IPS-20b (cell line): ENCODE data around the gene SIRT4.
"Not testable (repeated sequence)": the region's sequence is repeated elsewhere in the genome, so short reads cannot be mapped to it uniquely, and the experiment has no call there.

Source experiments
- H3K27ac ChIP-seq: one replicate; pipeline ENCODE4 v1.5.1; 2013; ENCODE audit warnings: low read length
- H3K27me3 ChIP-seq: 2 replicates; pipeline ENCODE4 v1.6.1; 2013; ENCODE audit warnings: mild to moderate bottlenecking, low read length, inconsistent platforms; ENCODE audit not compliant: insufficient read depth
- H3K36me3 ChIP-seq: 2 replicates; pipeline ENCODE4 v1.6.1; 2013; ENCODE audit warnings: low read depth, mild to moderate bottlenecking, inconsistent platforms, low read length, moderate library complexity; ENCODE audit not compliant: insufficient read depth
- H3K4me1 ChIP-seq: 2 replicates; pipeline ENCODE4 v1.6.1; 2013; ENCODE audit warnings: mild to moderate bottlenecking, control low read depth, inconsistent platforms, low read length, moderate library complexity; ENCODE audit not compliant: insufficient read depth
- H3K4me3 ChIP-seq: 2 replicates; pipeline ENCODE4 v1.5.1; 2013; ENCODE audit warnings: mild to moderate bottlenecking, low read length, inconsistent platforms
- H3K9ac ChIP-seq: 2 replicates; pipeline ENCODE4 v1.6.1; 2013; ENCODE audit warnings: low read depth, mild to moderate bottlenecking, inconsistent platforms, low read length, moderate library complexity
- H3K9me3 ChIP-seq: 2 replicates; pipeline ENCODE4 v1.6.1; 2013; ENCODE audit warnings: mild to moderate bottlenecking, low read depth, low read length, inconsistent platforms; ENCODE audit not compliant: insufficient read depth

SIRT4 gene

DNA sequence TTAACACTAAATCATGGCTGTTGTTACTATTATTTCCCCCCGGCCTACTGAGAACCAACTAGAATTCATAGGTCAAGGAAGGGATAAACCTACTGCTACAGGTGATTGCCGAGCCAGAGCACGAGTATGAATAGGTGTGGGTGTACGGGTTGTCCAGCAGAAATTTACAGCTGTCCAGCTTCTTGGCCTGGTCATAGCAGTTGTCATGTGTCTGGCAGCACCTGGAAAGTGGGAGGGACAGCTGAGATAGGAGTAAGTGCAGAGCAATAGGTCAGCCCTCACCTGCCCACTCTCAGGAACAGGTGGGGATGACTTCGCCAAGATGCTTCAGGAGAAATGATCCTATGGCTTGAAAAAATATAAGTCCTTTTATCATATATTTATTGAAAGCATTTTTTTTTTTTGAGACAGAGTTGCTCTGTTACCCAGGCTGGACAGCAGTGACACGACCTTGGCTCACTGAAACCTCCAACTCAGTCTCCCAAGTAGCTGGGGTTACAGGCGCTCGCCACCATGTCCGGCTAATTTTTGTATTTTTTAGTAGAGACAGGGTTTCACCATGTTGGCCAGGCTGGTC lies 22.8 kb downstream of the SIRT4 start:
- Histone ChIP-seq H3K36me3 (no peaks in the 10 kb centered on the region), H3K4me3 (no peak overlapping the region)

DNA sequence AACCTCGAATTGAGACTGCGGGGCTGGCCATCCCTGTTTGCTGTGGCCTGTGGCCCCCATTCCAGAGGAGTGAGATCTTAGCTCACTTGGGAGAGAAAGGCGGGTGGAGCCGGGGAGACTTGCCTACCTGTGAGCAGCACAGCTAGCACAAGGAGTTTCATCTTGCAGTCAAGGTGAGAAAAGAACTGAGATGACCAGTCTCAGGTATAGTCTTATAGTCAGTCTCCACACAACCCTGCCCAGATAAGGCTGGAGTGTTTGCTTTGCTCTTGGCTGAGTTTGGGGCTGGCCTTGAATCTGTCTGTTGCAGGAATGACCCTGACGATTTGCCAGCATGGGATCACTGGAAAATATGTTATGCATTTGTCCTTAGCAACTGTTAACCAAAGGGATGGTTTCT lies 25.5 kb downstream of the SIRT4 start, which contains the start of gene PLA2G1B:
Gene PLA2G1B, minus strand, starts transcription at position 187 of the 400 bp plus-strand sequence. Its CDS starts 26 bp downstream, at position 161.
- Histone ChIP-seq H3K4me3 (no peak within 1 kb of the TSS), H3K36me3 (no peaks in the 10 kb centered on the region), H3K9ac (no peak within 1 kb of the TSS), H3K4me1 (no peaks in the 10 kb centered on the region), H3K27me3 (no peaks in the 10 kb centered on the region), H3K27ac (no peak within 1 kb of the TSS), H3K9me3 (no peaks in the 10 kb centered on the region)

More for the DNA sequence above, 22.8 kb downstream of the SIRT4 start:
- H3K9ac ChIP-seq = no peak overlapping the region
- H3K9me3 ChIP-seq = no peaks in the 10 kb centered on the region
- no peaks in the 10 kb centered on the region for H3K4me1 ChIP-seq
- H3K27me3 ChIP-seq = no peaks in the 10 kb centered on the region
- no peak overlapping the region for H3K27ac ChIP-seq

DNA sequence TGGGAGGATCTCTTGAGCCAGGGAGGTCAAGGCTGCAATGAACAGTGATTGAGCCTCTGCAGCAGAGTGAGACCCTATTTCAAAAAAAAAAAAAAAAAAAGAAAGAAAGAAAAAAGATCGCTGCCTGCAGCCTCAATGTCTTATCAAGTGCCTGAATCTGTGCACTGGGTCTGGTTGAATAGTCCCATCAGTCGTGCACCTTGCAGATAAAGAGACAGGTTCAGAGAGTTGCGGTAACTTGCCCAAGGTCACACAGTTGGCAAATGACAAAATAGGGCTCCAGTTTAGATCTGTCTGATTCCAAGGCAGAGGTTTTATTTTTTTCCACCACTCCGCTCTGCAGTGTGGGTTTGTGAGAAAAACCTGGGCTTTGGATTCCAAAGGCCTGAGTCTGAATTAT lies 26.1 kb downstream of the SIRT4 start:
- no peak overlapping the region for H3K27ac ChIP-seq
- no peaks in the 10 kb centered on the region for H3K36me3 ChIP-seq
- H3K4me3 ChIP-seq = no peak overlapping the region
- H3K9ac ChIP-seq = no peak overlapping the region
- no peaks in the 10 kb centered on the region for H3K4me1 ChIP-seq
- H3K27me3 ChIP-seq = no peaks in the 10 kb centered on the region
- H3K9me3 ChIP-seq = no peaks in the 10 kb centered on the region

DNA sequence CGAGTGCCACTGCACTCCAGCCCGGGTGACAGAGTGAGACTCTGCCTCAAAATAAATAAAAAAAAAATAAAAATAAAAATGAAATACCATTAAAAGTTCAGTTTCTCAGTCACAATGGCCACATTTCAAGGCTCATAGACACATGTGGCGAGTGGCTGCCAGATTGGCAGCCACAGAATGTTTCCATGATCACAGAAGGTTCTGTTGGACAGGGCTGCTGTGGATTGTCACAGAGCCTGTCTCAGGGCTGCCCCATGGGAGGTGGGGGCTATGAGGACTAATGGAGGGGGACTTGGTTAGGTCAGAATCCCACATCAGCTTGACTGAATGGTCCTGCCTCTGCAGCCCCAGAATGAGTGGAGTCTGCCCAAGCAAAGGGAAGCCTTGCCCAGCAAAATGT lies 29.3 kb downstream of the SIRT4 start:
- no peak overlapping the region for H3K27ac ChIP-seq
- H3K9me3 ChIP-seq = 0 out of 2 replicates have a peak, but pooled peaks cover 3% of the 10 kb centered on the region
- H3K4me1 ChIP-seq = no peaks in the 10 kb centered on the region
- H3K27me3 ChIP-seq = no peaks in the 10 kb centered on the region
- H3K36me3 ChIP-seq = no peaks in the 10 kb centered on the region
- no peak overlapping the region for H3K9ac ChIP-seq
- no peak overlapping the region for H3K4me3 ChIP-seq

DNA sequence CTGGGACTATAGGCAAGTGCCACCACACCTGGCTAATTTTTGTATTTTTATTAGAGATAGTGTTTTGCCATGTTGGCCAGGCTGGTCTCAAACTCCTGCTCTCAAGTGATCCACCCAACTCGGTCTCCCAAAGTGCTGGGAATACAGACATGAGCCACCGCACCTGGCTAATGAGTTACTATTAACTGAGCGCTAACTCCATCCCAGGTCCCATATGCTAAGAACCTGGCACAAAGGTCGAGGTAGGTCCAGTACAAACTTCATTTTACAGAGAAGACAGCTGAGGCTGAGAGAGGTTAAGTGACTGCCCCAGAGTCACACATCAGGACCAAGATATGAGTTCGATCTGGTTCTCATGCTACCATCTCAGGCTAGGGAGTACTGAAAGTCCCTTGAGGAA lies 29.9 kb downstream of the SIRT4 start:
- no peak overlapping the region for H3K27ac ChIP-seq
- no peak overlapping the region for H3K4me3 ChIP-seq
- no peaks in the 10 kb centered on the region for H3K36me3 ChIP-seq
- H3K9ac ChIP-seq = no peak overlapping the region
- no peaks in the 10 kb centered on the region for H3K4me1 ChIP-seq
- peaks cover 9% of the 10 kb centered on the region; the same call in 1 of the 2 replicates for H3K9me3 ChIP-seq
- H3K27me3 ChIP-seq = no peaks in the 10 kb centered on the region

DNA sequence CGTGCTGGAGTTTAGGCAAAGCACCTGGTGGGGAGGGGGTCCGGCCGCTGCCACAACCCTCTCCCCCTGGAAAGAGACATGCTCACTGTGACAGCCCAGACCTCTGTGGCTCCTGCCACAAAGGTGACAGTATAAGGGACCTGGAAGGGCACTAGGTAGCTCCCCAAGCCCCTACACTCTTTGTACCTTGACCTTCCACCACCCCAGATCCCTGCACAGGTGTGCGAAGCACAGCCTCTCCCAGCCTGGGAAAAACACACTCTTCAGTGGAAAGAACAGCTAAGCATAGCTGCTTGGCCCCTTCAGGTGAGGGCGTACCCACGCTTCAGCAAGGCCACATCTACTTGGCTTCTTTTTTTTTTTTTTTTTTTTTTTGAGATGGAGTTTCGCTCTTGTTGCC lies 30.4 kb downstream of the SIRT4 start:
- Histone ChIP-seq H3K4me3 (no peak overlapping the region), H3K9ac (no peak overlapping the region), H3K9me3 (peaks cover 13% of the 10 kb centered on the region), H3K27me3 (no peaks in the 10 kb centered on the region), H3K27ac (no peak overlapping the region), H3K4me1 (no peaks in the 10 kb centered on the region), H3K36me3 (no peaks in the 10 kb centered on the region)

DNA sequence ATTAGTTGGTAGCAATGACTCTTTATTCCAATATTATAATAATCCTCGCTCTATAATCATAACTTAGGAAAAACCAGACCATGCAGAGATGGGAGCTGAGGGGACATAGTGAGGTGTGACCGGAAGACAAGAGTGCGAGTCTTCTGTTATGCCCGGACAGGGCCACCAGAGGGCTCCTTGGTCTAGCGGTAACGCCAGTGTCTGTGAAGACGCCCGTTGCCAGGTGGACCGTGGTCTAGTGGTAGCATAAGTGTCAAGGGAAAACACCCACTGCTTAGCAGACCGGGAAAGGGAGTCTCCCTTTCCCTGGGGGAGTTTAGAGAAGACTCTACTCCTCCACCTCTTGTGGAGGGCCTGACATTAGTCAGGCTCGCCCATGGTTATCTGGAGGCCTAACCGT lies 33.3 kb downstream of the SIRT4 start:
- H3K9ac ChIP-seq, H3K4me3 ChIP-seq, H3K36me3 ChIP-seq, H3K27ac ChIP-seq, H3K4me1 ChIP-seq, H3K27me3 ChIP-seq: not testable (repeated sequence)
- H3K9me3 ChIP-seq = peaks cover 19% of the 10 kb centered on the region

DNA sequence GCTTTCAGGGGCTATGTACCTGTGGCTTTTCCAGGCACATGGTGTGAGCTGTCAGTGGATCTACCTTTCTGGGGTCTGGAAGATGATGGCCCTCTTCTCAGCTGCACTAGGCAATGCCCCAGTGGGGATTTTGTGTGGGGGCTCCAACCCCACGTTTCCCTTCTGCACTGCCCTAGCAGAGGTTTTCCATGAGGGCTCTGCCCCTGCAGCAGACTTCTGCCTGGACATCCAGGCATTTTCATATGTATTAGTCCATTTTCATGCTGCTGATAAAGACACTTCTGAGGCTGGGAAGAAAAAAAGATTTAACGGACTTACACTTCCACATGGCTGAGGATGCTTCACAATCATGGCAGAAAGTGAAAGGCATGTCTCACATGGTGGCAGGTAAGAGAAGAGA lies 34.3 kb downstream of the SIRT4 start:
- H3K27ac ChIP-seq, H3K9ac ChIP-seq, H3K27me3 ChIP-seq, H3K4me3 ChIP-seq, H3K4me1 ChIP-seq, H3K36me3 ChIP-seq: not testable (repeated sequence)
- H3K9me3 ChIP-seq = peaks cover 19% of the 10 kb centered on the region

DNA sequence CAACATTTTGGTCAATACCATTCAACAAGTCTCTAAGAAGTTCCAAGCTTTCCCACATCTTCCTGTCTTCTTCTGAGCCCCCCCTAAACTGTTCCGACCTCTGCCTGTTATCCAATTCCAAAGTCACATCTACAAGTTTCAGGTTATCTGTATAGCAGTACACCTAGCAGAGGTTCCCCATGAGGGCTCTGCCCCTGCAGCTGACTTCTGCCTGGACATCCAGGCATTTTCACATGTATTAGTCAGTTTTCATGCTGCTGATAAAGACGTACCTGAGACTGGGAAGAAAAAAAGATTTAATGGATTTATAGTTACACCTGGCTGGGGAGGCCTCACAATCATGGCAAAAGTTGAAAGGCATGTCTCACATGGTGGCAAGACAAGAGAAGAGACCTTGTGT lies 35.6 kb downstream of the SIRT4 start:
- H3K36me3 ChIP-seq = no peaks in the 10 kb centered on the region
- no peaks in the 10 kb centered on the region for H3K27me3 ChIP-seq
- H3K27ac ChIP-seq = no peak overlapping the region
- no peak overlapping the region for H3K9ac ChIP-seq
- peaks cover 19% of the 10 kb centered on the region for H3K9me3 ChIP-seq
- H3K4me1 ChIP-seq = no peaks in the 10 kb centered on the region
- no peak overlapping the region for H3K4me3 ChIP-seq

DNA sequence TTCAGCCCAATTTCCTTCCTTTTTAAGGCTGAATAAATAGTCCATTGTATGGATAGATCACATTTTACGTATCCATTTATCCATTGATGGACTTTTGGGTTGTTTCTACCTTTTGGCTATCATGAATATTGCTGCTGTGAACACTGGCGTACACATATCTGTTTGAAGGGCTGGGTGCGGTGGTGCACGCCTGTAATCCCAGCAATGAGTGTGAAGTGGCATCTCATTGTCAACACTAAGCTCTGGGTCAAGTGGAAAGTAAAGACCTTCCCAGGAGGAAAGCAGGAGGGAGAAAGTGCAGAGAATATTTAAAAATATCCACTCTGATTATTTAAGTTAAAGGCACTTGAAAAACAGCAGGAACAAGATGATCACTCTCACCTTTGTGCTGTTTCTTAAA lies 37.1 kb downstream of the SIRT4 start:
- H3K36me3 ChIP-seq = peaks cover 13% of the 10 kb centered on the region
- no peak overlapping the region for H3K4me3 ChIP-seq
- H3K9ac ChIP-seq = no peak overlapping the region
- no peaks in the 10 kb centered on the region for H3K27me3 ChIP-seq
- H3K27ac ChIP-seq = no peak overlapping the region
- no peaks in the 10 kb centered on the region for H3K4me1 ChIP-seq
- H3K9me3 ChIP-seq = peaks cover 19% of the 10 kb centered on the region

DNA sequence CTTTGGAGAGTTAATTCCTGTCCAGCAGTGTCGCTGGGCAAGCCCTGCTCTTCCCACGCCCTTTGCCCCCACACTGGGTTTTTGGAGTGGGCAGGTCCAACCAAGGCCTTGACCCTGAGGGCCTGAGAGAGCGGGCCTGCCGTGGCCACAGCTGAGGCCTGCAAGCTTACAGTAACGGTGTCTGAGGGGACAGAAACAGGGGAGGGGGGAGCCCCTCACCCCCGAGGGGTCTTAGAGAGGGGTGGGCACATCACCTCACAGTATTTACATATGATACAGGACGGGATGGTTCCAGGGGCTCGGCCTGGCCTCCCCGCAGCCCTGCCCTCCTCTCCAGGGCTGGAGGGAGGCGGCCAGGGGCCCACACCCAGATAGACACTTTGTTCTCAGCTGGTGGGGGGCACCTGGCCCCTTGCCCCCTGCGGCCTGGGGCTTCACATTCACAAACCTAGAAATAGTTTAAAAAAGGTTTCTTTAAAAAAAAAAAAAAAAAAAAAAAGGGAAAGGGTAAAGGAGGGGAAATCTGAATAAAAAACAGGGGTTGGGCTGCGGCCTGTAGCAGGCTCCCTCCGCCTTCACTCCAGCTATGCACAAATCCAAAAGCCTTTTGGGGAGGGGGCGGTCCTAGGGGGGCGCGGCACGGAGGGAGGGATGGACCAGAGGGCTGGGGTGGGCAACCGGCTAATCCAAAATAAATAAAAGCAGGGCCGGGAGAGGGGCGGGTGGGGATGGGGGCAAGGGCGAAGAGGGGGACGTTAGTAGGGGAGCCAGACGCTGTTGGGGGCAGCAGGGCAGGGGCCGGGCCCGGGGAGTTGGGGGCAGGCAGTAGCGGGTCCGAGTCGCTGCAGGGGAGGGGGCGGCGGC lies 40.3 kb downstream of the SIRT4 start:
- H3K4me3 ChIP-seq = no peak overlapping the region; the same call in 1 of the 2 replicates
- no peak overlapping the region for H3K27ac ChIP-seq

DNA sequence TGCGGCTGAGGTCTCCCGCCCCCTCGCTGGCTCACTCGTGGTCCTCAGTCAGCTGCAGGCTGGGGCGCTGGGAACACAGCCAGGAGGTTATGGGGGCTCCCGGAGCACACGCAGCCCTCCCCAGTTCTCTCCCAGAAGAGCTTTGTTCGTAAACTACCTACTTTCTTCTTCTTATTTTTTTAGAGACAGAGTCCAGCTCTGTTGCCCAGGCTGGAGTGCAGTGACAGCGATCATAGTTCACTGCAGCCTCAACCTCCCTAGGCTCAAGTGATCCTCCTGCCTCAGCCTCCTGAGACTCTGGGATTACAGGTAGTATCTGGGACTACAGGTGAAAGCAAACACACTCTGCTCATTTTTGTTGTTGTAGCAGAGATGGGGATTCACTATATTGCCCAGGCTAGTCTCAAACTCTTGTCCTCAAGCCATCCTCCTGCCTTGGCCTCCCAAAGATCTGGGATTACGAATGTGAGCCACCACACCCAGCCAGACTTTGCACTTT lies 41.0 kb downstream of the SIRT4 start:
- Histone ChIP-seq H3K9ac (no peak overlapping the region), H3K36me3 (peaks cover 48% of the 10 kb centered on the region), H3K27me3 (no peaks in the 10 kb centered on the region), H3K27ac (no peak overlapping the region), H3K4me3 (no peak overlapping the region; the same call in 1 of the 2 replicates), H3K4me1 (no peaks in the 10 kb centered on the region), H3K9me3 (no peaks in the 10 kb centered on the region)

More for the DNA sequence above, 40.3 kb downstream of the SIRT4 start:
- H3K9ac ChIP-seq = no peak overlapping the region
- no peaks in the 10 kb centered on the region for H3K4me1 ChIP-seq
- H3K27me3 ChIP-seq = no peaks in the 10 kb centered on the region
- peaks cover 7% of the 10 kb centered on the region for H3K9me3 ChIP-seq
- H3K36me3 ChIP-seq = peaks cover 42% of the 10 kb centered on the region
